ENCODE data around the gene IQGAP2.
A peak's percentile ranks its signal among the peaks of the same experiment; 100 is the strongest.
"Not testable (repeated sequence)": the region's sequence is repeated elsewhere in the genome, so short reads cannot be mapped to it uniquely, and the experiment has no call there.

IQGAP2 gene

GRCh38 chr5:76402886-76403765, at the start of gene IQGAP2:
IQGAP2 (plus strand) TSS chr5:76403285; CDS start chr5:76403546, 261 bp downstream.
- DNase-seq (ENCODE audit: low read depth) = peak; percentile 4

GRCh38 chr5:76356887-76357286, 46.2 kb upstream of the IQGAP2 start:
- DNase-seq (ENCODE audit: low read depth) = no peak

GRCh38 chr5:76363352-76364225, 39.5 kb upstream of the IQGAP2 start:
- DNase-seq (ENCODE audit: low read depth) = no peak

- no peak for DNase-seq (ENCODE audit: low read depth)
Measured at GRCh38 chr5:76364226-76364589, 38.9 kb upstream of the IQGAP2 start.

GRCh38 chr5:76365561-76365960, 37.5 kb upstream of the IQGAP2 start:
- DNase-seq (ENCODE audit: low read depth) = no peak

- no peak for DNase-seq (ENCODE audit: low read depth)
Measured at GRCh38 chr5:76366596-76366995, 36.5 kb upstream of the IQGAP2 start.

GRCh38 chr5:76367623-76368371, 35.3 kb upstream of the IQGAP2 start:
- no peak for DNase-seq (ENCODE audit: low read depth)

GRCh38 chr5:76368941-76369340, 34.1 kb upstream of the IQGAP2 start:
- DNase-seq (ENCODE audit: low read depth) = no peak

GRCh38 chr5:76369668-76370067, 33.4 kb upstream of the IQGAP2 start:
- not testable (repeated sequence) for DNase-seq (ENCODE audit: low read depth)

- DNase-seq (ENCODE audit: low read depth) = no peak
Measured at GRCh38 chr5:76371960-76372322, 31.1 kb upstream of the IQGAP2 start.

- DNase-seq (ENCODE audit: low read depth) = peak; percentile 62
Measured at GRCh38 chr5:76372323-76373054, 30.6 kb upstream of the IQGAP2 start.

- DNase-seq (ENCODE audit: low read depth) = no peak
Measured at GRCh38 chr5:76376148-76376865, 26.8 kb upstream of the IQGAP2 start.

- DNase-seq (ENCODE audit: low read depth) = no peak
Measured at GRCh38 chr5:76376866-76377230, 26.2 kb upstream of the IQGAP2 start.

GRCh38 chr5:76378355-76378754, 24.7 kb upstream of the IQGAP2 start:
- no peak for DNase-seq (ENCODE audit: low read depth)

GRCh38 chr5:76379316-76379715, 23.8 kb upstream of the IQGAP2 start:
- DNase-seq (ENCODE audit: low read depth) = no peak

GRCh38 chr5:76379855-76380254, 23.2 kb upstream of the IQGAP2 start:
- no peak for DNase-seq (ENCODE audit: low read depth)

- no peak for DNase-seq (ENCODE audit: low read depth)
Measured at GRCh38 chr5:76380346-76381066, 22.6 kb upstream of the IQGAP2 start.

- no peak for DNase-seq (ENCODE audit: low read depth)
Measured at GRCh38 chr5:76383126-76383832, 19.8 kb upstream of the IQGAP2 start.

- no peak for DNase-seq (ENCODE audit: low read depth)
Measured at GRCh38 chr5:76384189-76384588, 18.9 kb upstream of the IQGAP2 start.

- DNase-seq (ENCODE audit: low read depth) = no peak
Measured at GRCh38 chr5:76384705-76385104, 18.4 kb upstream of the IQGAP2 start.

Measured in stromal cell of bone marrow (primary cell).